PFSK-1 (cell line): ENCODE results near the gene PABPN1.

Source experiments
- POLR2AphosphoS5 ChIP-seq: IDR thresholded peaks from 2 replicates; pipeline ENCODE4 v1.6.1; 2012; ENCODE audit warnings: low read depth, mild to moderate bottlenecking, control low read depth, low read length, moderate library complexity
- SIN3A ChIP-seq: IDR thresholded peaks from 2 replicates; pipeline ENCODE4 v1.6.1; 2012; ENCODE audit warnings: mild to moderate bottlenecking, low read length, moderate library complexity, borderline replicate concordance; ENCODE audit not compliant: insufficient read depth

GRCh38 chr14:23284654-23285529 is 36.4 kb upstream of the PABPN1 start:
- TF ChIP-seq SIN3A (no peak), POLR2AphosphoS5 (no peak)
